HG02623 (cell line): Measurements from ENCODE around the gene UBE2QL1.
A peak's percentile ranks its signal among the peaks of the same experiment; 100 is the strongest.

Source experiments
- ATAC-seq: cut with Tn5 transposase; IDR thresholded peaks from one replicate; pipeline ENCODE4 v1.9.1; 2021; ENCODE audit warnings: moderate library complexity; ENCODE audit not compliant: unreplicated experiment

Gene UBE2QL1

DNA sequence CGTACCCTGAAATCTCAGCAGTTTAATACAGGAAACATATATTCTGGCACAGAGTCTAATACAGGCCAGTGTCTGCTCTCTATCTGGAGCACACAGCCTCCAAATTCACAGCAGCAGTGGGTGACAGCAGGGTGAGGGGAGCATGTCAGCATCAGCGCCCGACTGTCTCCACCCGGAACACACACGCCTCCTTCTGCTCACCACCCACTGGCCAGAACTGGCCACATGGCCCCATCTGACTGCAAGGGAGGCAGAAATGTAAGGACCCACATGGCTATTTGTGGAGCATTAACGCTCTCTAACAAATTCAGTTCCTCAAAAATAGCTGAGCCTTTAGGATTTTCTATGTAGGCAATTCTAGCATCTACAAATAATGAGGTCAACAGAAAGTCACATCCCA is 24.6 kb downstream of the UBE2QL1 start:
- ATAC-seq, result no peak

DNA sequence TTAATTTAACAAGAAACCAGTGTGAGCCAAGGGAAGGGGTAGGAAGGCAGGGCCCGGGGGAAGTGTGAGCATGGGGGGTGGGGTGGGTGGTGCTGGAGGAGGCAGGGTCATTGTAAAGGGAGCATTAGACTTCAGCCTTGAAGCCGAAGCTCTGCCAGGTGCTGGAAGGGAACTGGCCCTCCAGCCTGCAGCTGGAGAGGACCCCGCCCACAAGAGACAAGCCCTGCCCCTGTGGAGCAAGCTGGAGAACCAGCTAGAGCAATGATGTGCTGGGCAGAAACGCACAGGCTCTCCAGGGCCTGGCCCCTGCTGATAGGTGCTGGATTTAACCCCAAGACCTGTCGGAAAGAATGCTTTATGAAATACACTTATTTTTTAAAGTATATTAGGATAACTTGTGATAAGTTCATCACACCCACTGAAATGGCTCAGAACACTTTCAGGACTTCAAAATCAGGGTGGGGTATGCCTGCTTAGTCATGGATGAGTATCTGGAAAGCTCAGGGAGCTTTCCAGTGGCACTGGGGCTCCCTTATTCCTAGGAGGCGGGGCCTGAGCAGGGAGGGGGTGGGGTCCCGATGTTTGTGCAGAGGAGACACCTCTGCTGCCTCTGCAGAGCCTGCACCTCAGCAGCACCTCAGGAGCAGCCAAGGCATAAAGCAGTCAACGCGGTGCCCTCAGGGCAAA is 27.1 kb downstream of the UBE2QL1 start:
- no peak for ATAC-seq

DNA sequence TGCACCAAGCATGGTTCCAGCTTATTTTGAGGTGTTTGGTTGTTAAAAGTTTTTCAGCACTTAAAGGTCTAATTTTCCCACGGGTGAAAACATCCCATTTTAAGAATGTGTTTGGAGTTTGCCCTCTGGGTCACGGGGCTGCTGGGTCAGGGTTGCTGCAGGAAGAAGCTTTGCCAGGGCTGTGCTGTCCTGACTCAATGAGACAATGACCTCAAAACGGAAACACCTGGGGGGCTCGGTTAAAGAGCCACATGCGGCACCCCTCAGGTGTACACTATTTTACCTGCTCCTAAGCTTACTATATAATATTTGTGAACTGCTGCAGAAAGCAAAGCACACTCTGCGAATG is 27.6 kb downstream of the UBE2QL1 start:
- ATAC-seq, result no peak

DNA sequence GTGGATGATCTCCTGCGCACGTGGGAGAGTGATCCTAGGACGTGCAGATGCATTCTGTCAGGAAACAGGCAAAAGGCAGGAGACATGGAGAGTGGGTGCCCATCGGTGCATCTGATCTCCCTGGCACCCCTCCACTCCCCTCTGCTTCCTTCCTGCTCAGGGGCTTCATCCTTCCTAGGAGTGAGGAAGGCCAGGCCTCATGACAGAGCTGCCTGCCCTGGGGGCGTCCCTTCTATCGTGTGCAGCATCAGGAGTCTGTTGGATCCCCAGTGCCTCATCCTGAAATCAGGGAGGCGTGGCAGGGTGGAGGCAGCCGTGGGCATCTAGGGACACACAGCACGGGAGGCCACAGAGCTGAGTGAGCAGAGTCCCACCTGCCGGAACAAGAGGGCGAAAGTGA is 30.1 kb downstream of the UBE2QL1 start:
- ATAC-seq, result no peak

DNA sequence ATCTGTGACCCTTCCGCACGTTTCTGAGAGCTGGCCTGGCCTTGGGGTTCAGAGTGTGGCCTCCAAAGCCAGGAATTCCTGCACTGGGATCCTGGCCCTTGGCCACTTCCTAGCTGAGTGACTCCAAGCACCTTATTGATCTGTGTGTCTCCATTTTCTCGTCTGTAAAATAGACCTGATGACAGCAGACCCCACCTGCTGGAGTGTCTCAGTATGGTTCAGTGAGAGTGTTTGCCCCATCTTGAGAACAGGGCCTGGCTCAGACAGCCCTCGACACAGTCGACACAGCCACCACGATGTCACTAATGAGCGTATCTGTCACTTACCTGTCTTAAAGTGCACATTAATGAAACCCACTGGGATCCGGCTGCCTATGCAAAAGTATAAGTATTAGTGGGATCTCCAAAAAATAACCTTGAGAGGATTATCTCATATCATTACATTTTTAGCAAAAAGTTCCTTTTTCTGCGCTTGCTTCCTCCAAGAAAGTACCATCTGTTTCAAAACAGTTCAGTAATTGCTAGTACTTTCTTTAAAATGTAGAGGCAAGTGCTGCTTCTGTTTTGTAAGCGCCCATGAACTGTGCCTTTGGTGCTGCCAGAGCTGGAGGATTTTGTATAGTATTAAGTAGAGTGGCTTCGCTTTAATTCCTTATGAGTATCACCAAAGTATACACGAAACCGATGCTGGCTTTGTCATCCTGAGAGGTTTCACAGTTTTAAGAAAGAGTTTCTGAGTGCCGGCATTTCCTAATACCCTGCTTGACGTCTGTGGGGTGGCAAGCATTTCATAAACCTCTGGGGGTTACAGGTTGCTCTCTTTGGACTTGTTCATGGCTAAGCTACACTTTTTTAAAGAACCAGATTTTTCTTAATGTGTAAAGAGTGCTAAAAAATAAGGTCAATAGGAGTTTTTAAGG is 31.7 kb downstream of the UBE2QL1 start:
- peak; percentile 36 for ATAC-seq

DNA sequence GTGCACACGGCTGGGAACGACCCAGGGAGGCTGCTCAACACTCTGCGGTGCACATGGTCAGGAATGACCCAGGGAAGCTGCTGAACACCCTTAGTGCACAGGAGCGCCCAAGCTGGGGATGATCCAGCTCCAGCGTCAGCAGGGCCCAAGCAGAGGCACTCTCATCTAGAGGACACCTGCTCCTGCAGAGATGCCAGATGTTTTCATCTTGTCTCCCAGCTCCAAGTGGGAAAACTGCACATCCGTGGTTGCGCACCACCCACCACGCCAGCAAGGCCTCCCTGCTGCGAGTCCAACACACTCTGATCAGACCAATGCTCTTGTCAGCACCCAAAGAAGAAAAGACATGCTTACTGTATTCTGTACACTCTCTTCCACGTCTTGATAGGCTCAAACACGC is 34.1 kb downstream of the UBE2QL1 start:
- no peak for ATAC-seq

DNA sequence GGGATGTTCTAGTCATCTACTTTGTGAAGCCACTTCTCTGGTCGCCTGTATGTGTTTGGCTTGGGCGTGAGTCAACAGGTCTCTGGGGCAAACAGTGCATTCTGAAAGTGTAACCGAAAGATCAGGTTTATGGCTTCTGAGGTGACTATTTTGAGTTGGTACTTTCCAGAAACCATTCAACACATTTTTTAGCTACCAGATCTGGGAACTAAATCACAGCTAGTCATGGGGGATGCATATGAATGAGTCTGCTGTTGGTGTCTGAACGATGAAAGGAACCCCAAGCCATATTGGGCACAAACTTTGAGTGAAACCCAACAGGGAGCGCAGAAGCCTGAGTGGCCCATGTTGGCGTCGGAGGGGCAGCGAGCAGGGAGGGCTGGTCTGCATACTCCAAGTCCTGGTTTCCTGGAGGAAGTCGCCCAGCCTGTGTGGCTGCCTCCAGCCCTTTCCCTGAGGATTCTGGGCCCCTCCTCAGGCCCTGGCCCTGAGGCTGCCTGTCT is 35.3 kb downstream of the UBE2QL1 start:
- ATAC-seq, result peak; percentile 88

DNA sequence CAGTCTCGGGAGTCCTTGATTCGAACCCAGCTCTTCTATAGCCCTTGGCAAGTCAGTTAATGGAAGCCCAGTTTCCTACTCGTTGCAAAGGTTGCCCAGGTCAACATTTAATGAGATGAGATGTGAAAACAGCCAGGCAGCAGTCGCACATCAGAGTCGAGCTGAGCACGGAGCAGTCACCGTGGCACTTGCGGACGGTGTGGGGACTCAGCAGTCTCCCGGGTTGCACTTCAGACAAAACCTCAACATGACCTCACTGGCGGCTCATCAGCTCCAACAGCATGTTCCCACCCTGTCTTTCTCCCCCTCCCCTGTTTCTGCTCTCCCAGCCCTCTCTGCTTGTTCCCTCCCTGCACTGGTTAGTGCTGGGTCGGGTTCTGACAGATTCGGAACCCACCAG is 35.8 kb downstream of the UBE2QL1 start:
- ATAC-seq, result no peak

DNA sequence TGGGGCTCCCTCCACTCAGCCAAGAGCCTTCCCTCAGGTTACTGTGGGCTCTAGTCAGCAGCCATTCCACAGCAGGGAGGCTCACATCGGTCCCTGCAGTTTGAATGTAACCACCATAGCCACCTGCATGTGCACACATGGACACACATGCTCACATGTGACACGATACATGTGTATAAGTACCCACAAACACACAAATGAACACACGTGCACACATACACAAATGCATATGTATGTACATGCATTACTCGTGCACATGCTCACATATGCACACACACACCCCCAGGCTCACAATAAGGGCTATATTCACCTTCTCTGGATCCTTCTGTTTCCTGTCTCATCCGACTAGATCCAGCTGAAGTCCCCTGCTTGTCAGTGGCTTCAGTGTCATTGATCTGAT is 36.2 kb downstream of the UBE2QL1 start:
- no peak for ATAC-seq

DNA sequence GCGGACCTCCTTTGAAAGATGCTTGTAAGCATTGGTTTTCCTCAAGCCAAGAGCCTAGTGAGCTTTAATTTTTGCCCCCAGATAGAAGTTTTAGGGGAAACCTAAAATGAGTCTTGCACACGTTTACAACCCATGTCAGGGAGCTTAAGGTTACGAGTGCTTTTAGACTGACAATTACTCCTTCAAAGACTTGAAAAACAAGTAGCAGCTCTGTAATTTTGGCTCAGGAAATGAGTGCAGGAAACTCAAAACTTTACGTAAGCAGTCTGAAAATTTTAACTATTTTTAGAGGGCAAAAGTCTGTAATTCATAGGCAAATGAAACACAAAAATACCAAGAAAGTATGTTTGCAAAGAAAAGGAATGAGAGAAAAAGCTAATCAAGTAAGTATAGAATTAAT is 36.8 kb downstream of the UBE2QL1 start:
- no peak for ATAC-seq

DNA sequence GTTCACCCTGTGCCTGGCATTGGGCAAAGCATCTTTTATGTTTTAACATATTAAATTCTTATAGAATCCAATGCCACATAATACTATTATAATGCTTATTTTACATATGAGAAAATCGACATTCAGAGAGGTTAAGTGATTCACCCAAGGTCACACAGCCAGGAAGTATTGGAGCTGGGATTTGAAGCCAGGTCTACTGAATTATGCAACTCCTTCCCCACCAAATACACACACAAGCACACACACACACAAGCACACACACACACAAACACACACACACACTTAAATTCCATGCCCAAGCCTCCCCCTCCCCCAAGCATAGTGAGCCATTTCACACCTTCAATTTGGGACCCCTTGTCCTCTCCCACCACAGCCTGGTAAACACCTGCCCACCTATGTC is 37.4 kb downstream of the UBE2QL1 start:
- ATAC-seq, result no peak

DNA sequence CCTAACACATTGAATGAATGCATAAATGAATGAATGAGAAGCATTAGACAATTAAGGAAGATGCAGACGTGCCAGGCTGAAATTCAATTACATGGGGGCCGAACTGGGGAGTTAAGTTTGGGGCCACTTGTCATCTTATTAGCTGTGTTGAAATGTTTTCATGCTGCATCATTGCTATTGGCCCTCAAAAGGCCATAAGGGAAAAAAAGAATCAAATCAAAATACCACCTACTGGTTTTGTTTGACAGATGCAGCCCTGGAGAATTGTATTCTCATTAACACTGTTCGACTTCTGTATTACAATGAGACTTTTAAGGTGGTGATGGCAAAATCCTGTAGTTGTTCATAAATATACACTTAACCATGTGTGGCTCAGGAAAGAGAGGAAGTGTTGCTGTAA is 38.4 kb downstream of the UBE2QL1 start:
- ATAC-seq, result no peak

DNA sequence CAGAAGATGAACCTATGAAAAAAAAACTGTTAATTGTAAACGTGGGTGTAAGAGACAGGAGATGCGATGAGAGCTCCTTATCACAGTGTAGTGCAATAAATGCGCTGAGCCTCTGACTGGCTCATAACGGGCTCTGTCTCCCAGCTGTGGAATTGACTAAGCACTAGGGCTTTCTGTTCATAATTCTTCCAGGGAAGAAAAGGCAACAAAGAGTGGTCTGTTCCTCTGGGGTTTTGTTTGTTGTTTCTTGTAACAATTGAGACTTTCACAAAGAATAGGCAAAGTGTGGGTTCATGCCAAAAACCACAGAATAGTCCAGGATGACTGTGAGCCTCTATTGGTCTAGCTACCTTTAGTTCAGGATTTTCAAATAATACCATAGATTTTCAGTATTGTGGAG is 39.4 kb downstream of the UBE2QL1 start:
- ATAC-seq, result no peak

DNA sequence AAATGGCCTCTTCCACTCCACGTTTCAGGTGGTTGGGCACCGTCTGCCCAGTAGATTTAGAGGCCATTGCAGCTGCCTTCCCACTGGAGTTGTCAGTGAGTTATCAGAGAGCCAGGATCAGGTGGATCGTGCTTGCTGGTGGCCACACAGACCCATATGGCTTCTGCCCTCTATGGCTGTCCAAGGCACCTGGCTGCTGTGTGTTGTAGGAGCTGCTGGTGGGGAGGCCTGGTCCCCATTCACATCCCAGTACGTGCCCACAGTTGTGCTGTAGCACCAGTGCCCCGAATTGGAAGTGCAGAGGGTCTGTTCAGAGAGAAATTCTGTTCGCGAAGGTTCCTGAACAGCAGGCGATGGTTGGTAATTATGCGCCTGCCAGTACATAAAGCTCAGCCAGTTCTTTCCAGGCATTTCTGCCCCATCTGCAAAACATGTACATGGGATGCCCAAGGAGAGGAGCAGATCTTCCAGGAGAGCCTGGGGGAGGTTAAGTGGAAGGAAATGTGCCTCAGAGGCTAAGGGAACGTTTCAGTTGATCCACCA is 41.1 kb downstream of the UBE2QL1 start:
- ATAC-seq, result no peak

DNA sequence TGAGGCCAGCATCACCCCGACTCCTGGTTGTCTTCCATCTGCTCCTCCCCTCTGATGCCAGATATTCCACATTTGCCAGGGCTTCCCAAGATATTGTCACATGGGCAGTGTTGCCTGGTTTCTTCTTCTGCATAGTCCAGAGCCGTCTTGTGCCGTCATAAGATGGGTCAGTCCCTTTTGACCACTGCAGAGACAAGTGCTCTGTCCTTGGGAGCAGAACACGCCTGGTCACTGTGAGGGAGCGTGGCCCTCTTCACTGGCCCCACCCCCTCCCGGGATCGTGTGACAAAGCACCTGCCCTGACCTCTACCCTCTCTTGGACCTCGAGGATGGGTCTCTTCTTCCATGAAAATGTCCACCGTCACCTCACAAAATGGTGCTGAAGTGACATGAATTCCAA is 41.6 kb downstream of the UBE2QL1 start:
- ATAC-seq, result no peak

DNA sequence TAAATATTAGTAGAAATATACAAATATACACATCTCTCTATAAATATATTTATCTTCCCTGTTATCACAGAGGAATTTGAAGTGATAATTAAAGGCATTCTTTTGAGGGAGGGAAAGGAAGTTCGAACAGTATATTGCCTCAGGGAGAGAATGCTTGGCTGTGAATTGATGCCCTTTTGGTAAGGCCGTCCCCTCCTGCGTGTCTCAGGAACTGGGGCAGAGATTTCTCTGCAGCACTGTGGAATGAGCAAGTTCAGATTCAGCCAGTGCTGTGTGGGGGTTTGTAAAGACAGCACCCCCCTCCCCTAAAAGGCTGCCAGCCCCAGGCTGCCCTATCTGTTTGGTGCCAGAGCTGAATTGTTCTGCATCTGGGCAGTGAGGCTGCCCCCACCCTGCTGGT is 42.0 kb downstream of the UBE2QL1 start:
- no peak for ATAC-seq

DNA sequence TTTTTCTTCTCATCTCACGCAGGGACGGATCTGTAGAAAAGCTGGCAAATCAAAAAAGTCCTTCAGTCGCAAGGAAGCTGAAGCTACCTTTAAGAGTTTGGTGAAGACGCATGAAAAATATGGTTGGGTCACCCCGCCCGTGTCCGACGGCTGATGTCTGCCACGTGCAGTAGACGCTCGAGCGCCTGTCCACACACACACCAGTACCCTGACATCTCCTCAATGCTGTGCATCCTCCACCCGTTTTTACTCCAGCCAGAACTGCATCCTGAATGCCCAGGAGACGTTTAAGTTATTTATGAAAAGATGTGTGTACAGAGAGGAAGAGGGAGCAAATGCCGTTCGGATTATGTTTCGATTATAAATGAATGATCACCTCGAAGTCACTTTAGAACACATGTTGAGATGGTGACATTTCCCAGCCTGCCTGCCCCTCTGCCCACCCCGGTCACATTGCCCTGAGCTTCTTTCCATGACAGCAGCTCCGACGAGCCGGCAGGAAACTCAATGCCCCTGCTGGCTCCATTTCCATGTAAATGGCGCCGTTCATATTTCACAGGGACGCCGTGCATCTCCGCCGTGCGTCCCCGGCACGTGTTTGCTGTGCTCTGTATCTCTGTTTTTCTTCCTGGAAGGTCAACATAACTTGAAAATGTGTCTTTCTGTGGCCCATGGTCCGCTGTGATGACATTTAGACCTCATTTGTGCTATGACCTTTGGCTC is 42.7 kb downstream of the UBE2QL1 start:
- ATAC-seq, result no peak

DNA sequence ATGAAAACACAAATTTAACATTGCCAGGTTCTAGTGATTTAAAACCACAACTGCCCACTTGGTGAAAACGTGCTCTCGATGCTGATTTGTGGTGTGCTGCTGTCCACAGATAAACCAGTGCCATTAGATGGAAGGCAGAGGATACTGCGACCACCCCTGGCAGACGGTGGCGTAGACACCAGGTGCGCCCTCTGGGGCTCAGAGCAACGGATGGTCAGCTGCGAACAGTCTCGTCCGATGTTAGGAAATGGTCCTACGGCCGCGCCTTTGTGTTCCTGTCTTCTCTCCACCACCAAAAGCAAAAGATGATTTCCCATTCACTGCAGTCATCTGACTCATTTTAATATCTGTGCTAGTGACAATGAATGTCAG is 43.2 kb downstream of the UBE2QL1 start:
- no peak for ATAC-seq

DNA sequence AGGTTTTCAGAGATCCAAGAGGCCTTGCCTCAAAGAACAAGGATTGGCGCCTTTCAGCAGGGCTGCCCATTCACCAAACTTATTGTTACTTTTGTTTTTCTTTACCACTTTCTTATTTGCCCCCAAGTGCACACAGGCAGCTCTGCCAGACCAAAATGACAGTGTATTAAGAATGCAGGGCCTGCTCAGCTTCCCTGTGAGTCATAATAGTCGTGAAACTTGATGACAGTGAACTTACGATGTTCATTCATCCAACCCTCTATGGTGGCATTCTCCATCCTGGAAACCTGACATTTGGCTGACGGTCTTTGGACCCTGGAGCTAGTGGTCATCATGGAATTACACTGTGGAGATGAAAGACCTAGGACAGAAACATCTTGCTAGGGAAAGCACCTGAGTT is 44.3 kb downstream of the UBE2QL1 start:
- peak; percentile 28 for ATAC-seq

DNA sequence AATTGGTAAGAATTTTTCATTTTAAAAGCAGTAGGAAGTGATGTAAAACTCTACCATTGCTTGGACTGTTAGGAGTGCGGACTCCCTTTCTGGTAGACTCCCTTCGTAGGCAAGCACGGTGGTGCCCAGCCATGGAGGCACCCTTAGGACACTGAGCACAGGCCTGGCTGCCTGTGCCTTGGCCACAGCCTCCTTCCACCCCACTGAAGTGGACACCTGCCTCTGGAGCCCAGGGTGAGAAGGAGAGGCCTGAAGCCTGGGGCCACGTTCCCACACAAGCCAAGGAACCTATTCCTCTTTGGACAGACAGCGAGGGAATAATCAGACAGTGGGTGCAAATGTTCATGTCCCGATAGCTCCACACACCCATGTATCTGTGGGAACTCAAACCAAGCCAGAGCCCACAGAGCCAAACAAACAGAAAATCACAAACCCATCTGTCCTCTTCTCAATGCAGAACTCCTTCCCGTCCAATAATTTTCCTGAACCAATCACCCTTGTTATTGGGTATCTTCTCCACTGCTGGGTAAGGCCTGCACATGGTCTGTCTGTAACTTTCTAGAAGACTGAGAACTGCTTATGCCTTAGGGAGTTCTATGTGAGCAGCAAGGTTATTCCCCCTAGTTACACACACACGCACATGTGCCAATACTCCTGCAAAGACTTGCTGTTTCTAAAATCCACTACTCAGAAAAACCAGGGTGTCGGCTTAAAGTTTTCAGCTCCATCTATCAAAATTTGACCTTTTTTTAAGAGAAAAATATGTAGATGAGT is 45.2 kb downstream of the UBE2QL1 start:
- no peak for ATAC-seq

DNA sequence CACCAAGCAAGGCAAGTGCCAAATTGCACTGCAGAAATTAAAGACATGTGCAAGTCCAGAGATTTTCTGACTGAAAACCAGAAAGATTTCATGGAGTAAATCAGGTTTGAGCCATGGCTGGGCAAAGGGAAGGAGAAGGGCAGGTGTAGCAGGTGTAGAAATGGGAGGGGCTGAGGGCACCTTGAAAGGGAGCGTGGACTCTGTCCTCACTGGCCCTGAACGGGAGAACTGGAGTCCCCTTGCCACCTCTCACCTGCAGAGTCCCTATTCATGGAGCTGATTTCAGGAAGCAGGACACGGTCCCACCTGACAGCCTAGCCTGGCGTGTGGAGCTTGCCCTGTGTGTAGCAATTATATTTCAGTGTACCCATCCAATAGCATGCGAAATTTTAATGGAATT is 46.3 kb downstream of the UBE2QL1 start:
- no peak for ATAC-seq
